ENCODE measurements around the gene CHMP2A. TPM values are rescaled to one million over a fixed set of nuclear protein-coding genes. Genes with fewer than 3 reads are reported as not detected.

CHMP2A gene
- total and polyA plus RNA-seq, 2 of the 8 experiments (the other 6 are each of a cell fraction or from before 2014, with no cell fraction given) = 70.0 to 132 TPM

DNA sequence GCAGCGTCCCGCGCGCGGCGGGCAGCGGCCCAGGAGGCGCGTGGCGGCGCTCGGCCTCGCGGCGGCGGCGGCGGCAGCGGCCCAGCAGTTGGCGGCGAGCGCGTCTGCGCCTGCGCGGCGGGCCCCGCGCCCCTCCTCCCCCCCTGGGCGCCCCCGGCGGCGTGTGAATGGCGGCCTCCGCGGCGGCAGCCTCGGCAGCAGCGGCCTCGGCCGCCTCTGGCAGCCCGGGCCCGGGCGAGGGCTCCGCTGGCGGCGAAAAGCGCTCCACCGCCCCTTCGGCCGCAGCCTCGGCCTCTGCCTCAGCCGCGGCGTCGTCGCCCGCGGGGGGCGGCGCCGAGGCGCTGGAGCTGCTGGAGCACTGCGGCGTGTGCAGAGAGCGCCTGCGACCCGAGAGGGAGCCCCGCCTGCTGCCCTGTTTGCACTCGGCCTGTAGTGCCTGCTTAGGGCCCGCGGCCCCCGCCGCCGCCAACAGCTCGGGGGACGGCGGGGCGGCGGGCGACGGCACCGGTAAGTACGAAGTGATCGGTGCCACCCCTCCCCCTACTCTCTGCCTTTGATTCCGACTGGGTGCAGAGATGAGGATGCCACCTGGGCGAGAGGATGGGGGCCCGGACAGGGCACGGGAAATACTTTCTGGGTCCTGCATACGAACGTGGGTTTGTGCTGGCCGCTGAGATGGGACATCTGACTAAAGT lies 10.2 kb downstream of the CHMP2A start:
- 2% methylated on average over 38 of the region's 92 CpGs; no CpG with 5 or more reads in 1 of the 2 experiments for WGBS, 2 experiments (ENCODE audit: extremely low coverage in 1 of 2, insufficient coverage in 1 of 2, insufficient read length in 1 of 2, insufficient replicate concordance in 2 of 2, low coverage in 1 of 2, low lambda C conversion rate in 2 of 2, missing lambda C conversion rate in 1 of 2)
- no peak overlapping the region for H2BK15ac ChIP-seq (ENCODE audit: low read length)
- H3K56ac ChIP-seq (replicated peaks; ENCODE audit: insufficient read length, low read depth, low read length) = peak overlapping the region; percentile 97
- H2AFZ ChIP-seq (ENCODE audit: low read length) = no peak overlapping the region
- H3K79me1 ChIP-seq (ENCODE audit: low read depth, low read length) = peaks cover 13% of the 10 kb centered on the region
- H3K18ac ChIP-seq (ENCODE audit: extremely low read depth, low read length) = peak overlapping the region; percentile 99
- H3K4ac ChIP-seq (replicated peaks; ENCODE audit: insufficient read length, low read depth, low read length) = peak overlapping the region; percentile 38
- H3K23me2 ChIP-seq (ENCODE audit: low read depth, low read length) = peaks cover 13% of the 10 kb centered on the region
- peak overlapping the region; percentile 99 for H4K8ac ChIP-seq (ENCODE audit: extremely low read depth, insufficient read depth, low read length)
- H3K79me2 ChIP-seq (ENCODE audit: control insufficient read depth in 1 of 2, insufficient read depth in 2 of 2, low read length in 2 of 2) = peaks cover 28 to 49% of the 10 kb centered on the region in 2 experiments
- no peak overlapping the region for H3K23ac ChIP-seq (ENCODE audit: insufficient read length)
- H2BK120ac ChIP-seq (replicated peaks; ENCODE audit: low read depth, low read length) = no peak overlapping the region
- H4K20me1 ChIP-seq (replicated peaks in 1 of 2; ENCODE audit: control insufficient read depth in 1 of 2, insufficient read depth in 2 of 2, low read length in 2 of 2) = peaks cover 39 to 48% of the 10 kb centered on the region in 2 experiments
- H2BK12ac ChIP-seq (ENCODE audit: low read depth, low read length) = no peak overlapping the region
- DNase-seq (ENCODE audit: low read depth in 1 of 2, low spot score in 2 of 2) = no peak
- peaks cover 28 to 46% (median 37%) of the 10 kb centered on the region in 4 experiments for H3K36me3 ChIP-seq (ENCODE audit: control insufficient read depth in 2 of 4, insufficient read depth in 4 of 4, low read length in 3 of 4)
- peak overlapping the region; percentile 92; the same call in 1 of the 2 replicates for H3K27ac ChIP-seq (ENCODE audit: low read depth, low read length)
- H3K4me3 ChIP-seq (ENCODE audit: extremely low read depth in 1 of 4, insufficient read depth in 2 of 4, low read depth in 3 of 4, low read length in 4 of 4) = peak overlapping the region; percentile 89 to 100 (median 94)
- H3K4me2 ChIP-seq (ENCODE audit: insufficient read depth in 1 of 2, low read depth in 2 of 2, low read length in 2 of 2) = peak overlapping the region; percentile 92 to 98
- peak overlapping the region; percentile 92 to 100 (median 95) for H3K9ac ChIP-seq (replicated peaks in 1 of 4; ENCODE audit: extremely low read depth in 1 of 4, low read depth in 3 of 4, low read length in 3 of 4)
- peak overlapping the region; percentile 57 for H4K5ac ChIP-seq (ENCODE audit: insufficient read length, low read depth, low read length)
- H3K9me3 ChIP-seq (ENCODE audit: insufficient read depth in 2 of 2, low read depth in 1 of 2, low read length in 1 of 2) = no peaks in the 10 kb centered on the region
- H2BK20ac ChIP-seq (ENCODE audit: low read length) = no peak overlapping the region
- H3K27me3 ChIP-seq (replicated peaks in 1 of 4; ENCODE audit: control insufficient read depth in 3 of 4, extremely low read depth in 1 of 4, insufficient read depth in 3 of 4, low read length in 3 of 4) = peaks cover 0 to 18% (median 10%) of the 10 kb centered on the region in 4 experiments; a peak in 5 of 7 replicates
- no peak for FAIRE-seq
- H2AK5ac ChIP-seq (ENCODE audit: low read depth, low read length) = no peak overlapping the region
- no peak overlapping the region for H3K14ac ChIP-seq (ENCODE audit: insufficient read length)
- ChIA-PET CTCF (ENCODE audit: partially characterized antibody) (interaction anchor here (1.3 to 3.6 kb wide), 4 partner anchors 9 to 36 kb away, joined by 5 to 21 read pairs (median 8); partner anchors contain the start of genes CHMP2A and ZBTB45), POLR2A (ENCODE audit: partially characterized antibody) (interaction anchor here (1.0 to 13.8 kb wide), 14 partner anchors 9 to 165 kb away, joined by 3 to 650 read pairs (median 9); partner anchors contain the start of genes CHMP2A, MZF1, SLC27A5 and UBE2M)
- H3K4me1 ChIP-seq (replicated peaks in 1 of 4; ENCODE audit: control insufficient read depth in 3 of 4, insufficient read depth in 4 of 4, low read length in 3 of 4) = peaks cover 3 to 10% (median 5%) of the 10 kb centered on the region in 4 experiments; a peak in 6 of 7 replicates
- H2BK5ac ChIP-seq (ENCODE audit: low read depth, low read length) = no peak overlapping the region; the same call in 1 of the 2 replicates
- H4K91ac ChIP-seq (replicated peaks; ENCODE audit: insufficient read length, low read length) = peak overlapping the region; percentile 97
- TF ChIP-seq TAF7 (optimal IDR thresholded peaks at IDR 0.05; ENCODE audit: borderline replicate concordance, low read depth, low read length) = no peak
- TF ChIP-seq HDAC2 (IDR thresholded peaks at IDR 0.05; ENCODE audit: borderline replicate concordance in 1 of 2, low read depth in 2 of 2, low read length in 2 of 2) = 0 out of 4 replicates have a peak, but pooled peaks of 1 of the 2 experiments have one; percentile 52
- no peak for TF ChIP-seq RFX5 (IDR thresholded peaks at IDR 0.05; ENCODE audit: borderline replicate concordance, low read depth, low read length)
- no peak for TF ChIP-seq BACH1 (IDR thresholded peaks at IDR 0.05; ENCODE audit: low read length)
- no peak for TF ChIP-seq TEAD4 (IDR thresholded peaks at IDR 0.05; ENCODE audit: low read depth, low read length)
- TF ChIP-seq, protein P1, sequence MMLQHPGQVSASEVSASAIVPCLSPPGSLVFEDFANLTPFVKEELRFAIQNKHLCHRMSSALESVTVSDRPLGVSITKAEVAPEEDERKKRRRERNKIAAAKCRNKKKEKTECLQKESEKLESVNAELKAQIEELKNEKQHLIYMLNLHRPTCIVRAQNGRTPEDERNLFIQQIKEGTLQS (IDR thresholded peaks at IDR 0.05; ENCODE audit: insufficient read depth, low read depth, low read length) = no peak
- TF ChIP-seq ZNF274 (IDR thresholded peaks at IDR 0.05; ENCODE audit: borderline replicate concordance, extremely low read depth, low read length) = no peak
- no peak for TF ChIP-seq SP4 (IDR thresholded peaks at IDR 0.05; ENCODE audit: low read length)
- TF ChIP-seq SIX5 (IDR thresholded peaks at IDR 0.05; ENCODE audit: low read depth, low read length) = no peak
- TF ChIP-seq, protein P2, sequence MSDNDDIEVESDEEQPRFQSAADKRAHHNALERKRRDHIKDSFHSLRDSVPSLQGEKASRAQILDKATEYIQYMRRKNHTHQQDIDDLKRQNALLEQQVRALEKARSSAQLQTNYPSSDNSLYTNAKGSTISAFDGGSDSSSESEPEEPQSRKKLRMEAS (IDR thresholded peaks at IDR 0.05) = no peak
- peak; percentile 38; the same call in 1 of the 2 replicates for TF ChIP-seq RBBP5 (IDR thresholded peaks at IDR 0.05; ENCODE audit: borderline replicate concordance, low read depth, low read length)

Data from H1 (cell line).